ENCODE data around the gene ZBP1.
A peak's percentile ranks its signal among the peaks of the same experiment; 100 is the strongest.

The ZBP1 gene

DNA sequence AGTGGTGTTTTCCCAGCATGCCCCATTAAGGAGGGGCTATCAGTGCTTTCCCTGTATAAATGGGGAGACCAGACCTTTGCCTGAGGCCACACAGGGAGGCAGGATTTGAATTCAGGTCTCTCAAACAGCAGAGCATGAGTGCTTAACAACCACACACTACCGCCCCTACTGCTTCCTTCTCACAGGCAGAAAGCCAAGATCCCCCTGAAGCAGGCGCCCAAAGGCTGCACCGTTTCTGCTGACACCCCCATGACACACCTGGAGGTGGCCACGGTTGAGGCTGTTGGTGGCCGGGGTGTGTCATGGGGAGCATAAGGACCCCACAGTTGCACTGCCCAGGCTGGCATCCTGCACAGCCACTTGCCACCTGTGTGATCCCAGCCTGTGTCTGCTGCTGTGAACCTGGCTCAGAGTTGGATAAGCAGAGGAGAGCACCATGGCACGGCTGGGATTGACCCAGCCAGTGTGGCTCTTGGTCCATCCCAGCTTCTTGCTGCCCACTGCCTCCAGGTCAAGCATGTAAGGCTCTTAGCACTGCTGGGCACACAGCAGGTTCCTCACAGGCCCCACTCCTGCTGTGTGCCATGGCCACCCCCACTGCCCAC, 31.0 kb downstream of the ZBP1 start:
- H3K27me3 ChIP-seq (ENCODE audit: low read depth, low read length): peaks cover 75% of the 10 kb centered on the region

DNA sequence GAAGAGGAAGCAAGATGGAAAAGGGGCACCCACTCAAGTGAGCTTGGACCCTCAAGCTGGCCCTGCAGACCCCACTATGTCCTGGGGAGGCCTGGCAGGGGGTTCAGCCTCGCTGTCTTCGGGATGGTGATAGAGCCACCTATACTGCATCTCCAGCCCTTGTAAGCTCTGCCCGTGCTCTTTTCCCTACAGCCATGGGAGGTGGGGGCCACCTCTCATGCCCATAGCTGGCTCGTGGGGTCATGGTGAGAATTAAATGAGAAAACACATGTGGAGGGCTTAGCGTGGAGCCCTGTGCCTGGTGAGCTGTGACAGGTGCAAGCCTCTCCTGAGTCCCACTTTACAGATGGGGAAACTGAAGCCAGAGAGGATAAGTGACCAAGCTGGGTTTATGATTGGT, 31.6 kb downstream of the ZBP1 start:
- Histone ChIP-seq H3K4me3 (ENCODE audit: low read length) (no peak overlapping the region), H3K4me1 (ENCODE audit: low read length) (peaks cover 18% of the 10 kb centered on the region), H3K79me2 (ENCODE audit: low read length) (no peaks in the 10 kb centered on the region), H3K9ac (ENCODE audit: low read length) (no peak overlapping the region), H3K36me3 (replicated peaks; ENCODE audit: low read depth, low read length) (no peaks in the 10 kb centered on the region), H3K9me3 (ENCODE audit: insufficient read depth, low read length) (no peaks in the 10 kb centered on the region), H3K27ac (ENCODE audit: low read length) (no peak overlapping the region), H4K20me1 (ENCODE audit: insufficient read depth, low read length) (no peaks in the 10 kb centered on the region), H2AFZ (ENCODE audit: low read depth, low read length) (no peak overlapping the region), H3K27me3 (ENCODE audit: low read depth, low read length) (peaks cover 76% of the 10 kb centered on the region), H3K4me2 (ENCODE audit: low read length) (no peak overlapping the region)
- TF ChIP-seq, protein P1, sequence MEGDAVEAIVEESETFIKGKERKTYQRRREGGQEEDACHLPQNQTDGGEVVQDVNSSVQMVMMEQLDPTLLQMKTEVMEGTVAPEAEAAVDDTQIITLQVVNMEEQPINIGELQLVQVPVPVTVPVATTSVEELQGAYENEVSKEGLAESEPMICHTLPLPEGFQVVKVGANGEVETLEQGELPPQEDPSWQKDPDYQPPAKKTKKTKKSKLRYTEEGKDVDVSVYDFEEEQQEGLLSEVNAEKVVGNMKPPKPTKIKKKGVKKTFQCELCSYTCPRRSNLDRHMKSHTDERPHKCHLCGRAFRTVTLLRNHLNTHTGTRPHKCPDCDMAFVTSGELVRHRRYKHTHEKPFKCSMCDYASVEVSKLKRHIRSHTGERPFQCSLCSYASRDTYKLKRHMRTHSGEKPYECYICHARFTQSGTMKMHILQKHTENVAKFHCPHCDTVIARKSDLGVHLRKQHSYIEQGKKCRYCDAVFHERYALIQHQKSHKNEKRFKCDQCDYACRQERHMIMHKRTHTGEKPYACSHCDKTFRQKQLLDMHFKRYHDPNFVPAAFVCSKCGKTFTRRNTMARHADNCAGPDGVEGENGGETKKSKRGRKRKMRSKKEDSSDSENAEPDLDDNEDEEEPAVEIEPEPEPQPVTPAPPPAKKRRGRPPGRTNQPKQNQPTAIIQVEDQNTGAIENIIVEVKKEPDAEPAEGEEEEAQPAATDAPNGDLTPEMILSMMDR (IDR thresholded peaks at IDR 0.05; ENCODE audit: low read depth, low read length): no peak
- no peak for TF ChIP-seq EZH2phosphoT487 (IDR thresholded peaks at IDR 0.05; ENCODE audit: low read depth)

More for the DNA sequence above, 31.0 kb downstream of the ZBP1 start:
- no peaks in the 10 kb centered on the region for H4K20me1 ChIP-seq (ENCODE audit: insufficient read depth, low read length)
- peak overlapping the region; percentile 9; the same call in 1 of the 2 replicates for H3K4me2 ChIP-seq (ENCODE audit: low read length)
- no peaks in the 10 kb centered on the region for H3K36me3 ChIP-seq (replicated peaks; ENCODE audit: low read depth, low read length)
- H3K4me3 ChIP-seq (ENCODE audit: low read length): no peak overlapping the region
- no peak overlapping the region for H2AFZ ChIP-seq (ENCODE audit: low read depth, low read length)
- no peak for TF ChIP-seq EZH2phosphoT487 (IDR thresholded peaks at IDR 0.05; ENCODE audit: low read depth)
- TF ChIP-seq, protein P1 (IDR thresholded peaks at IDR 0.05; ENCODE audit: low read depth, low read length): no peak
- H3K79me2 ChIP-seq (ENCODE audit: low read length): no peaks in the 10 kb centered on the region
- H3K9ac ChIP-seq (ENCODE audit: low read length): no peak overlapping the region
- H3K27ac ChIP-seq (ENCODE audit: low read length): no peak overlapping the region
- H3K9me3 ChIP-seq (ENCODE audit: insufficient read depth, low read length): no peaks in the 10 kb centered on the region
- peaks cover 19% of the 10 kb centered on the region for H3K4me1 ChIP-seq (ENCODE audit: low read length)

DNA sequence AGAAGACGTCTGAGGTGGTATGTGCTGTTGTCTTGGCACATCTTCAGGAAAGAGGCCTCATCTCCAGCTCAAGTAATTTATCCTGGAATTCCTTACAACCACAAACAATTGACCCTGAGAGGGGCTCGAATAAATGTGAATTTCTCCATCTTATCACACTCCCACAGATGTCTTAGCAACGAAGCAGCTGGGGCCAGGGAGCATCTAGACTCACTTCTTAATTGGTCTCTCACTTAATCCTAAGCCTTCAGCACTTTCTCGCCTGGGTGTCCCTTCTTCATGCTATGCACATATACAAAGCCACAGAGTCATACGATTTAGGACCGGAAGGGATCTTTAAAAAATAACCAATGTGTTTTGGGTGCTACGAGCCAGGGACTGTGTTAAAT, 32.2 kb downstream of the ZBP1 start:
- Histone ChIP-seq H3K27me3 (ENCODE audit: low read depth, low read length) (peaks cover 73% of the 10 kb centered on the region), H3K79me2 (ENCODE audit: low read length) (no peaks in the 10 kb centered on the region), H3K4me2 (ENCODE audit: low read length) (no peak overlapping the region), H4K20me1 (ENCODE audit: insufficient read depth, low read length) (no peaks in the 10 kb centered on the region), H3K9me3 (ENCODE audit: insufficient read depth, low read length) (no peaks in the 10 kb centered on the region), H3K36me3 (replicated peaks; ENCODE audit: low read depth, low read length) (no peaks in the 10 kb centered on the region), H3K27ac (ENCODE audit: low read length) (no peak overlapping the region), H3K4me1 (ENCODE audit: low read length) (peaks cover 12% of the 10 kb centered on the region), H3K9ac (ENCODE audit: low read length) (no peak overlapping the region), H3K4me3 (ENCODE audit: low read length) (no peak overlapping the region), H2AFZ (ENCODE audit: low read depth, low read length) (no peak overlapping the region)
- TF ChIP-seq, protein P1 (IDR thresholded peaks at IDR 0.05; ENCODE audit: low read depth, low read length): no peak
- no peak for TF ChIP-seq EZH2phosphoT487 (IDR thresholded peaks at IDR 0.05; ENCODE audit: low read depth)

DNA sequence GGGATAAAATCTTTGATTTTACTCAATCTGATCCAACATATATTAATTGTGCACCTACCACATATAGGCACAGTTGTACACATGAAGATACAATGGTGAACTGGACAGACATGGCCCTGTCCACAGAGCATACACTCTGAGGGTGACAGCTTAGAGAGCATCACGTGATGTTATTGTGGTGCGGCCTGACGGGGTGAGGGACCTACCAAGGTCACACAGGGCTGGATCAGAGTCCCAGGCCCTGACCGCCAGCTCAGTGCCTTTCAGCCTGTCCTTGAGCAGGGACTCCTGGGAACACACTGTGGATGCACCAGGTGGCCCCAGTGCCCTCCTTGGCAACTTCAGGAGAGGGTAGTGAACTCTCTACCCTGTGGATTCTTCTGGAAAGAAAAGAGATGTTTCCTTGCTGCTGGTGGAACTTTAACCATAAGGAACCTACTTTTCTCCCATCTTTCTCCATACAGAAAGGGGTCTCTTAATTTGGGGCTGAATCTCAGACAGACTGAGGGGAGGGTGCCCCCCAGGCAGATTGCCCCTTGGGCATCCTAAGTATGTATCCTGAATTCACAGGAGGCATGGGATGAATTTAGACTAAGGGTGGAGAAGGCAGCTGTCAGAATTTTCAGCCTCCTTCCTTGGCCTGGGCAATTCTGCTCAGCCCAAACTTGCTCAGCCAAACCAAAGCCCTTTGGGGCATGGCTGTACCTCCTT, 32.8 kb downstream of the ZBP1 start:
- Histone ChIP-seq H2AFZ (ENCODE audit: low read depth, low read length) (no peak overlapping the region), H3K4me1 (ENCODE audit: low read length) (peaks cover 11% of the 10 kb centered on the region), H3K9me3 (ENCODE audit: insufficient read depth, low read length) (no peaks in the 10 kb centered on the region), H3K4me2 (ENCODE audit: low read length) (no peak overlapping the region), H3K36me3 (replicated peaks; ENCODE audit: low read depth, low read length) (no peaks in the 10 kb centered on the region), H3K9ac (ENCODE audit: low read length) (no peak overlapping the region), H3K4me3 (ENCODE audit: low read length) (no peak overlapping the region), H3K27me3 (ENCODE audit: low read depth, low read length) (peaks cover 71% of the 10 kb centered on the region), H4K20me1 (ENCODE audit: insufficient read depth, low read length) (no peaks in the 10 kb centered on the region), H3K27ac (ENCODE audit: low read length) (no peak overlapping the region), H3K79me2 (ENCODE audit: low read length) (no peaks in the 10 kb centered on the region)
- TF ChIP-seq EZH2phosphoT487 (IDR thresholded peaks at IDR 0.05; ENCODE audit: low read depth): no peak
- TF ChIP-seq, protein P1 (IDR thresholded peaks at IDR 0.05; ENCODE audit: low read depth, low read length): no peak
